GM12878 (cell line): ENCODE results near the gene CRHR2. TPM values are rescaled to one million over a fixed set of nuclear protein-coding genes. Genes with fewer than 3 reads are reported as not detected.

Experiments used
- ATAC-seq: fragments of 200-7000 bp; cut with Tn5 transposase; 3 replicates; pipeline ENCODE4 v1.9.1; 2020; ENCODE audit warnings: mild to moderate bottlenecking, moderate library complexity
- BruUV-seq: library from RNA; stranded (reverse); fragments of 400-500 nt; replicated peaks from 2 replicates; lab custom pipeline; 2021; lab: Mats Ljungman, UMichigan
- CTCF ChIA-PET: fragments of 300-600 bp; sonication (Branson Sonifier 250); formaldehyde crosslinking; extraction: SDS; loops from one replicate; lab custom pipeline; 2021; ENCODE audit warnings: inconsistent platforms; lab: Yijun Ruan, JAX
- POLR2A ChIA-PET: fragments of 350-600 bp; formaldehyde crosslinking; extraction: SDS; loops from one replicate; lab custom pipeline; 2021; ENCODE audit warnings: inconsistent platforms; lab: Charles Lee
- RAD21 ChIA-PET: fragments of 300-600 bp; sonication (Branson Sonifier 250); formaldehyde crosslinking; loops from one replicate; lab custom pipeline; 2023; ENCODE audit warnings: antibody characterized with exemption; ENCODE audit not compliant: unreplicated experiment; lab: Charles Lee
- SMC1A ChIA-PET: fragments of 300-600 bp; sonication (Branson Sonifier 250); formaldehyde crosslinking; loops from one replicate; lab custom pipeline; 2023; ENCODE audit not compliant: unreplicated experiment, uncharacterized antibody; lab: Charles Lee
- DNase-seq: peaks from one replicate; pipeline ENCODE4 v3.0.0-alpha.2; 2011; ENCODE audit warnings: low read depth, low spot score
- FAIRE-seq: peaks from 3 replicates; lab custom pipeline; 2011; peaks lifted over from hg19 to GRCh38; lab: Jason Lieb, UNC
- H2AFZ ChIP-seq: 2 replicates; pipeline ENCODE4 v1.6.0; 2011; ENCODE audit warnings: low read depth, low read length, control low read depth; ENCODE audit not compliant: control insufficient read depth
- H3K27ac ChIP-seq: 2 replicates; pipeline ENCODE4 v1.5.1; 2011; ENCODE audit warnings: control low read depth; ENCODE audit not compliant: control insufficient read depth, insufficient read depth
- H3K27me3 ChIP-seq, 2 experiments: replicated peaks in 1 of 2; 2 replicates each; pipeline versions ENCODE4 v1.6.0 to v1.6.1; 2011; ENCODE audit warnings: low read length in 1 of 2; ENCODE audit not compliant: control insufficient read depth in 2 of 2, insufficient read depth in 2 of 2
- H3K36me3 ChIP-seq, 2 experiments: 2 replicates each; pipeline ENCODE4 v1.5.1; 2011; ENCODE audit warnings: low read length in 1 of 2; ENCODE audit not compliant: control insufficient read depth in 2 of 2, insufficient read depth in 2 of 2
- H3K4me1 ChIP-seq: 2 replicates; pipeline ENCODE4 v1.6.1; 2011; ENCODE audit warnings: mild to moderate bottlenecking, low read length, moderate library complexity, mixed read lengths; ENCODE audit not compliant: control insufficient read depth, insufficient read depth
- H3K4me2 ChIP-seq: 2 replicates; pipeline ENCODE4 v1.6.0; 2011; ENCODE audit warnings: control low read depth; ENCODE audit not compliant: control insufficient read depth, insufficient read depth
- H3K4me3 ChIP-seq: fragments of 200-600 bp; sonication (generic); 2 replicates; pipeline ENCODE4 v1.5.1; 2016
- H3K79me2 ChIP-seq: 2 replicates; pipeline ENCODE4 v1.6.0; 2011; ENCODE audit warnings: low read length; ENCODE audit not compliant: control insufficient read depth, insufficient read depth
- H3K9ac ChIP-seq: 2 replicates; pipeline ENCODE4 v1.8.0; 2011; ENCODE audit warnings: low read length, control low read depth, mixed read lengths; ENCODE audit not compliant: control insufficient read depth, insufficient read depth
- H3K9me3 ChIP-seq: replicated peaks from 3 replicates; pipeline ENCODE4 v1.5.1; 2011; ENCODE audit warnings: mild to moderate bottlenecking, low read length; ENCODE audit not compliant: control insufficient read depth, insufficient read depth
- H4K20me1 ChIP-seq: 2 replicates; pipeline ENCODE4 v1.6.0; 2011; ENCODE audit not compliant: control insufficient read depth, insufficient read depth
- CEBPB ChIP-seq, 2 experiments: fragments of 150-350 bp in 1 of 2; IDR thresholded peaks; 2 replicates each; pipeline ENCODE4 v1.6.1; 2012 to 2014; ENCODE audit warnings: low read depth in 2 of 2, low read length in 2 of 2, borderline replicate concordance in 1 of 2, inconsistent platforms in 1 of 2
- CHD4 ChIP-seq: fragments of 200-600 bp; sonication (generic); IDR thresholded peaks from 2 replicates; pipeline ENCODE4 v1.6.1; 2016; ENCODE audit warnings: mild to moderate bottlenecking
- GABPA ChIP-seq: IDR thresholded peaks from 2 replicates; pipeline ENCODE4 v1.6.1; 2014; ENCODE audit warnings: antibody characterized with exemption, low read depth, mild to moderate bottlenecking, inconsistent platforms
- IKZF1 ChIP-seq: fragments of 450-650 bp; conservative IDR thresholded peaks from 2 replicates; pipeline ENCODE4 v1.6.1; 2017; ENCODE audit warnings: antibody characterized with exemption, mild to moderate bottlenecking
- MTA2 ChIP-seq: fragments of 450-650 bp; IDR thresholded peaks from 2 replicates; pipeline ENCODE4 v1.6.1; 2016; ENCODE audit warnings: low read depth, mild to moderate bottlenecking, moderate library complexity
- SMAD5 ChIP-seq: IDR thresholded peaks from 2 replicates; pipeline ENCODE4 v1.6.1; 2016; ENCODE audit warnings: antibody characterized with exemption, low read depth
- ZNF217 ChIP-seq: fragments of 450-650 bp; IDR thresholded peaks from 2 replicates; pipeline ENCODE4 v1.6.1; 2017; ENCODE audit warnings: antibody characterized with exemption, mild to moderate bottlenecking
- WGBS: methylation state at CpG from one replicate; pipeline ENCODE4 v1.1.6; 2016; ENCODE audit warnings: low lambda C conversion rate; ENCODE audit not compliant: insufficient replicate concordance, insufficient coverage; ENCODE audit errors: missing lambda C conversion rate; 5-methylcytosine and 5-hydroxymethylcytosine counted together
- in situ Hi-C: fragments of 300-500 bp; cut with MboI; formaldehyde crosslinking; loops from 9 replicates; pipeline ENCODE4 v1.14.3; 2018; ENCODE audit warnings: mixed read lengths
- intact Hi-C: fragments of 100-400 bp; cut with micrococcal nuclease; formaldehyde crosslinking; loops from one replicate; pipeline ENCODE4 v1.14.2; 2022; ENCODE audit not compliant: unreplicated experiment
- polyA plus RNA-seq, 11 experiments: library from polyadenylated mRNA; depleted of rRNA in 4 of 11; unstranded in 6 of 11; stranded (reverse) in 5 of 11; fragments of >200 nt; fragmentation: Nextera tagmentation in 4 of 11; fragmentation: Illumina TruSeq in 1 of 11; extraction: Ambion mirVana in 4 of 11; extraction: Trizol in 1 of 11; gene quantifications; 1 replicate in 1 of 11; 2 replicates in 10 of 11; pipeline versions ENCODE4 v1.2.1 to v1.2.3, GENCODE V29; 2011 to 2016; ENCODE audit warnings: inconsistent platforms in 2 of 11, missing spikeins in 2 of 11, low read depth in 1 of 11
- total RNA-seq, 4 experiments: library from RNA; depleted of rRNA in 3 of 4; stranded (reverse); fragments of >200 nt in 3 of 4; fragmentation: Illumina TruSeq in 1 of 4; extraction: Trizol in 1 of 4; gene quantifications; 2 replicates each; pipeline versions ENCODE4 v1.2.1 to v1.2.3, GENCODE V29; 2013 to 2021
- TF ChIP-seq, protein P1 (sequence below): fragments of 450-650 bp; conservative IDR thresholded peaks from 2 replicates; pipeline ENCODE4 v1.6.1; 2017; ENCODE audit warnings: mild to moderate bottlenecking, moderate library complexity
- TF ChIP-seq, protein P2 (sequence below): IDR thresholded peaks from 2 replicates; pipeline ENCODE4 v1.6.1; 2012; ENCODE audit warnings: low read depth, low read length, improper control_type of control experiment

Gene CRHR2
- total and polyA plus RNA-seq, 10 of the 15 experiments (the other 5 are each of a cell fraction or from before 2014, with no cell fraction given), result not detected

DNA sequence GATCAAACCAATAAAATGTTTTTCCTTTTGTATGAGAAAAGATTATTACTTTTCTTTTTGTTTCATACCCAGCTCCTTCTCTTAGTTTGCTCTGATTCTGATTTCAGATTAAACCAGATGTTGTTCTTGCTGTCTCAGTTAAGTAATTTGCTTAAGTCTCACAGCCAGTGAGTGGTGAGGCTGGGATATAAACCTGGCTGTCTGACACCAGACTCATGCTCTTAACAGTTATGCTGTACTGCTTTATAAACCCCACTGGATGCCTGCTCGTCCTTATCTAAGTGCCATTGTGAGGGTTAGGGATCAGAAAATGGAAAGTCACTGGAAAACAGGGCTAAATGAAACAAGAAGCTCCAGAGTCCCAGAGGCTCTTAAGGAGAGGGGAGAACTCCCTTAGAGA lies 63.3 kb downstream of the CRHR2 start:
- H3K9ac ChIP-seq, result no peak overlapping the region
- TF ChIP-seq GABPA (no peak), CHD4 (no peak), ZNF217 (no peak), MTA2 (no peak), SMAD5 (no peak), CEBPB (IDR thresholded peaks at IDR 0.05; ENCODE audit: borderline replicate concordance in 1 of 2, low read depth in 2 of 2, low read length in 2 of 2) (no peak), IKZF1 (no peak)
- TF ChIP-seq, protein P1, sequence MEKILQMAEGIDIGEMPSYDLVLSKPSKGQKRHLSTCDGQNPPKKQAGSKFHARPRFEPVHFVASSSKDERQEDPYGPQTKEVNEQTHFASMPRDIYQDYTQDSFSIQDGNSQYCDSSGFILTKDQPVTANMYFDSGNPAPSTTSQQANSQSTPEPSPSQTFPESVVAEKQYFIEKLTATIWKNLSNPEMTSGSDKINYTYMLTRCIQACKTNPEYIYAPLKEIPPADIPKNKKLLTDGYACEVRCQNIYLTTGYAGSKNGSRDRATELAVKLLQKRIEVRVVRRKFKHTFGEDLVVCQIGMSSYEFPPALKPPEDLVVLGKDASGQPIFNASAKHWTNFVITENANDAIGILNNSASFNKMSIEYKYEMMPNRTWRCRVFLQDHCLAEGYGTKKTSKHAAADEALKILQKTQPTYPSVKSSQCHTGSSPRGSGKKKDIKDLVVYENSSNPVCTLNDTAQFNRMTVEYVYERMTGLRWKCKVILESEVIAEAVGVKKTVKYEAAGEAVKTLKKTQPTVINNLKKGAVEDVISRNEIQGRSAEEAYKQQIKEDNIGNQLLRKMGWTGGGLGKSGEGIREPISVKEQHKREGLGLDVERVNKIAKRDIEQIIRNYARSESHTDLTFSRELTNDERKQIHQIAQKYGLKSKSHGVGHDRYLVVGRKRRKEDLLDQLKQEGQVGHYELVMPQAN, result no peak
- TF ChIP-seq, protein P2, sequence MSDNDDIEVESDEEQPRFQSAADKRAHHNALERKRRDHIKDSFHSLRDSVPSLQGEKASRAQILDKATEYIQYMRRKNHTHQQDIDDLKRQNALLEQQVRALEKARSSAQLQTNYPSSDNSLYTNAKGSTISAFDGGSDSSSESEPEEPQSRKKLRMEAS, result no peak
- no TSS peak for BruUV-seq
- no peak overlapping the region for H3K4me3 ChIP-seq
- H2AFZ ChIP-seq, result no peak overlapping the region
- DNase-seq (no peak), ATAC-seq (no peak), FAIRE-seq (no peak)
- in situ Hi-C loops (no loop called here), intact Hi-C loops (no loop called here)
- H3K36me3 ChIP-seq, result peaks cover 17 to 47% of the 10 kb centered on the region in 2 experiments
- H4K20me1 ChIP-seq, result no peaks in the 10 kb centered on the region
- no peak overlapping the region for H3K27ac ChIP-seq
- ChIA-PET CTCF (interaction anchor here (0.8 to 1.9 kb wide), 4 partner anchors 12 to 121 kb away, joined by 3 to 4 read pairs (median 3); no protein-coding TSS in a partner anchor), RAD21 (no interaction called here), SMC1A (no interaction called here), POLR2A (interaction anchor here (1.0 to 1.2 kb wide), 2 partner anchors 10 to 13 kb away, joined by 3 read pairs; no protein-coding TSS in a partner anchor)
- H3K9me3 ChIP-seq, result no peaks in the 10 kb centered on the region
- H3K79me2 ChIP-seq, result no peaks in the 10 kb centered on the region
- no peaks in the 10 kb centered on the region for H3K27me3 ChIP-seq
- no peak overlapping the region for H3K4me2 ChIP-seq
- 100% methylated on average over 1 of the region's 1 CpG for WGBS
- H3K4me1 ChIP-seq, result no peaks in the 10 kb centered on the region
